ENCODE data around the gene SFXN3.

SFXN3 gene

GRCh38 chr10:101000127-101000914, 30.7 kb upstream of the SFXN3 start:
- no peak for DNase-seq (ENCODE audit: low read depth in 1 of 2, low spot score in 1 of 2)

- DNase-seq (ENCODE audit: low read depth in 1 of 2, low spot score in 1 of 2), result no peak
Observed at GRCh38 chr10:101000915-101001658, 29.9 kb upstream of the SFXN3 start.

DNA sequence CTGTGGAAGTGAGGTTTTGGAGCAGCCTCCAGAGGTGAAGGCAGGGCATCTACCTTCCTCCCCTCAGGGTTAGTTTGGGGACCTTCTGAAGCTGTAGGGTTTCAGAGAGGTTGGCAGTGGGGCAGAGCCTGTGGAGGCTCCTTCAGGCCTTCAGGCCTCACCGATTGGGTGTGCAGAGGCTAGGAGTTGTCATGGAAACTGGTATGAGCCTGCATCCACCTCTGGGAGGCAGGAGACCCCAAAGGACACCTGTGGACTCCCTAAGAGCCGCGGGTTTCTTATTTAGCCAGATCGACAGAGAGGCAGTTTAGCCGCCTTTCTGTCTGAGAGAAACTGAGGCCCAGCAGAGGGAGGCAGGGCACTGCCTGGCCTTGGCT, 29.4 kb upstream of the SFXN3 start:
- DNase-seq (ENCODE audit: low read depth in 1 of 2, low spot score in 1 of 2), result no peak

DNA sequence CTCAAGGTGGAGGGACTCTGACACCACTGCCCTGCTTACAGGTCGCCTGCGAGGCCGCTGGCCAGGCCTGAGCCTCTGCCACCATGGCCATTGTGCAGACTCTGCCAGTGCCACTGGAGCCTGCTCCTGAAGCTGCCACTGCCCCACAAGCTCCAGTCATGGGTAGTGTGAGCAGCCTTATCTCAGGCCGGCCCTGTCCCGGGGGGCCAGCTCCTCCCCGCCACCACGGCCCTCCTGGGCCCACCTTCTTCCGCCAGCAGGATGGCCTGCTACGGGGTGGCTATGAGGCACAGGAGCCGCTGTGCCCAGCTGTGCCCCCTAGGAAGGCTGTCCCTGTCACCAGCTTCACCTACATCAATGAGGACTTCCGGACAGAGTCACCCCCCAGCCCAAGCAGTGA, 28.6 kb upstream of the SFXN3 start:
- no peak for DNase-seq (ENCODE audit: low read depth in 1 of 2, low spot score in 1 of 2)

GRCh38 chr10:101003639-101004206, 27.3 kb upstream of the SFXN3 start:
- no peak for DNase-seq (ENCODE audit: low read depth in 1 of 2, low spot score in 1 of 2)

DNA sequence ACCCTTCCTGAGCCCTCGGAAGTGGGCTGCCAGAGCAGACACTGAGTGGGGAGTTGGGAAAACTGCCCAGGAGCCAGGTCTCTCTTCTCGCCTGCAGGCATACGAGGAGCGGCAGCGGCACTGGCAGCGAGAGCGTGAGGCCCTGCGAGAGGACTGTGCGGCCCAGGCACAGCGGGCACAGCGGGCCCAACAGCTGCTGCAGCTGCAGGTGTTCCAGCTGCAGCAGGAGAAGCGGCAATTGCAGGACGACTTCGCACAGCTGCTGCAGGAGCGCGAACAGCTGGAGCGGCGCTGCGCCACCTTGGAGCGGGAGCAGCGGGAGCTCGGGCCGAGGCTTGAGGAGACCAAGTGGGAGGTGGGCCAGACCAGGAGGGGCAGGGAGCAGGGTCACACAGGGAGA, 25.7 kb upstream of the SFXN3 start:
- no peak for DNase-seq (ENCODE audit: low read depth in 1 of 2, low spot score in 1 of 2)

DNA sequence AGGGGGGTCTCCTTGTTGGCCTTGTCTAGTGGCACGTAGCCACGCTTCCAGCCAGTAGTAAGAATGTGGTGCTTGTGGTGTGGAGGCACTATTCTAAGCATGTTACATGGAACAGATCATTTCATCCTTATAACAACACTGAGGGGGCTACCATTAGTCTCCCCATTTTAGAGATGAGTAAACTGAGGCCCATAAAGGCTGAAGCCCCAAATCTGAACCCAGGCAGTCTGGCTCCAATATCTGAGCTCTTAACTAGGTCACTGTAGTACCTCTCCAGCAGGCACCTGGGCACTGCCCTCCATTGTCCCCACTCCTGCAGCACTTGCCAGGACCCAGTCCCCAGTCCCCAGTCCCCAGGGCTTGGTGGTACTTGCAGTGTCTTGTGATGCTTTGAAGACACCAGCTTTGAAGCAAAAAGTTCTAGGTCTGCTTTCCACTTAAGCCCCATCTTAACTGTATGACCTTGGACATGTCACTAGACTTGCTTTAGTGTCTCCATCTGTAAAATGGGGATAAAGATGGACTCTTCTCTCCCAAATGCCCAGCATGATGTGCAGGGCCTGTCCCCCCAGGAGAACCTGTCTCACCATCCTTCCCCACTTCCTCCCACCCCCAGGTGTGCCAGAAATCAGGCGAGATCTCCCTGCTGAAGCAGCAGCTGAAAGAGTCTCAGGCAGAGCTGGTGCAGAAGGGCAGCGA, 25.0 kb upstream of the SFXN3 start:
- no peak for DNase-seq (ENCODE audit: low read depth in 1 of 2, low spot score in 1 of 2)

- DNase-seq (ENCODE audit: low read depth in 1 of 2, low spot score in 1 of 2), result no peak
Observed at GRCh38 chr10:101006593-101007098, 24.4 kb upstream of the SFXN3 start.

GRCh38 chr10:101007099-101007711, 23.8 kb upstream of the SFXN3 start:
- no peak for DNase-seq (ENCODE audit: low read depth in 1 of 2, low spot score in 1 of 2)

DNA sequence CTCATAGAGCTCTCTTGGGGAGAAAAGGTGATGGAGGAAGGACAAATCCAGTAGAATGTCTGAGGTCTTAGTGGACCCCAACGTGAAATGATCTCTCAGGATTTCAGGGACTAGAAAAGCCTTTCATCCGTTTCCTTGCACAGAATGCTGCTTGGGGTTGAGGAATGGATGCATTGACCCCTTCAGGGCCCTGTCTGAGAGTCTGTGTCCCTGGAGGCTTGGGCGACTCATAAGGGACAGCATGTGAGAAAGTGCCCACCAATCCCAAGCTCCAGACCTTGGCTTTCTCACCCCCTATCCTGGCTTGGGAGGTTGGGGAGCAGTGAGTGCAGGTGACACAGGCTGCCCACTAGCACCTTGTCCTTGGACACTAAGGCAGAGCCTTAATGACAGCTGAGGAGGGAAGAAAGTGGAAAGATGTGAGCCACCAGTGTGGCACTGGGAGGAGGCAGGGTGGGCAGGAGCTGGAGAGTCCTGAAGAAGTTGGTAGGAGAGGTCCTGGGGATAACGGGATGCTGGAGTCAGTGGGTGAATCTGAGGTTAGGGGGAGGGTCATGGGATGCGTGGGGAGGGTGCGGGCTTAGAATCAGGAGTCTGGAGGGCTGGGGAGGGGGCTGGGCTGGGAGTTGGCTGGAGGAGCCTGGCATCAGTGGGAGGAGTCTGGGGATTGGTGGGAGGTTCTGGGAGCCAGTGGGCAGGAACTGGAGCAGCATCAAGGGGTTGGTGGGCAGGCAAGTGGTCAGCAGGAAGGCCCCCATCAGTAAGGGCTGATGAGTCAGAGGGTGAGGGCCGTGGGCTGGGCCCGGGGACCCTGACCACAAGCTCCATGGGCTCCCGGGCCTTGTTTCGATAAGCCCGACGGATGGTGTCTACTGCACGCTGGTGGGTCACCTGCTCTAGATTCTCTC, 22.9 kb upstream of the SFXN3 start:
- DNase-seq (ENCODE audit: low read depth in 1 of 2, low spot score in 1 of 2), result no peak

- no peak for DNase-seq (ENCODE audit: low read depth in 1 of 2, low spot score in 1 of 2)
Observed at GRCh38 chr10:101008823-101009423, 22.1 kb upstream of the SFXN3 start.

- no peak for DNase-seq (ENCODE audit: low read depth in 1 of 2, low spot score in 1 of 2)
Observed at GRCh38 chr10:101010329-101010728, 20.7 kb upstream of the SFXN3 start.

DNA sequence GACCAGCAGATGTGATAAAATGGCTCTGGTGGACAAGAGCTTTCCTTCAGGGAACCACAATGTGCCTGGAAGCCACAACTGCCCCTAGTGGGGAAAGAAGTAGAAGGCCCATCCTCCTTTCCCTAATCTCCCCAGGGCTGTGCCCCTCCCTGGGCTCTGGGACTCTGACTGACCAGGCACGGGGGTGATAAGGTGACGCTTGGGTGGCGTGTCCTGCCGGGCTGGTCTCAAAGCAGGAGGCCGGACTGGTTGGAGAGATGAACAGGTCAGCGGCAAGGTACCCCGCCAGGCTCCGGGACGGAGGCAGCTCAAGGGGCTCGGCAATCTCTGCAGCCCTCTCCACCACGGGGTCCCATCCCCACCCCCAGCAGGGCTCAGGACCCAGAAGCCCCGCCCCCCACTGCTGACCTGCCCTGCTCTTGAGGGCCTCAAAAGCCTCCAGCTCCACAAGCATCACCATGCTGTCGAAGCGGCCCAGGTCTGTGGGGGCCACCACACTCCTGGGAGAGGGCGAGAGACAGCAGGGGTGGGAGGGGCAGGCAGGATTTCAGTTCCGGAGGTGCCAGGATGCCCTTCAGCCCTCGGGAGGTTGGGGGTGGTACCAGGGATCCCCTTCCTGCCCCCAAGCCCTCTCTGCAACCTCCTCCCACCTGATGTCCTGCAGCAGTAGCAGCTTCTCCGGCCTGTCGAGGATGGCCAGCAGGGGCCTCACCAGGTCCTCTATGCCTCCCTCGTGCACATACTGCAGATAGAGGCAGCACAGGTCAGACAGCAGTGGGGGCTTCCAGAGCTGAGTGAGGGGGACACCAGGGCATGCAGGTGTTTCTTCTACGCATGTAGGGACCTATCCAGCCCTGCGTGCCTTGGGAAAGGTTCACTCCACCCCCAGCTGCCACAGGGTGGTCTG, 19.3 kb upstream of the SFXN3 start:
- no peak for DNase-seq (ENCODE audit: low read depth in 1 of 2, low spot score in 1 of 2)

DNA sequence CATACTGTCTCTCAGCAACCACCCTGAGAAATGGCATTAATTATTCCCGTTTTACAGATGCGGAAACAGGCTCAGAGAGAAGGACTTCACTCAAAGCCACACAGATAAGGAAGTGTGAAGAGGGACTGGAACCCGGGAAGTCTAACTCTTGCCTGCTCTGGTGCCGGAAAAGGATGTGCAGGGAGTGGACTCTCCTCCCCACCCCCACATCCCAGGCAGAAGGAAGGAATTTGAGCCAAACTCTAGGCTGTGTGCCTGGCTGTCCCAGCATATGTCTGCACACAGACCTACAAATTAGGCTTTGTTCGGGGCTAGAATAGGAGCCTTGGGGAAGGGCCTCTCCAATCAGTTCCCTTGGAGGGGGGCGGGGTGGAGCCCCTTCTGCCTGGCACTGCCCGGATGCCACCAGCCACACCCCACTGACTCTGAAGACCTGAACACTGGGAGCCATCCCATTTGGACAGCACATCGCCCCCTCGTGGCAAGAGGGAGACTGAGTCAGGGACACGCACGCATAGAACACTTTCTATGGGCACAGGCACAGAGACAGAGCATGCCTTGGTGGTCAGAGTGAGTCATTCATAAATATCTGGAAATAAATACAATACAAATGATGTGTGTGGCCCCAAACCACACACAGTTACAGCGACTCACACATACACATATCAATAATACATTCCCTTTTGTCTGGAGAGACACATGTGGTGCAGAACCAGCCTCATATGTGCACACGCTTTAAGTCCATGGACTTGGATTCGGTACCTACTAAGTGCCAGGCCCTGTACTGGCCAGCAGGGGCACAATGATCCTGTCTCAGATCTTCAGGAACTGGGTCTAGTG, 18.3 kb upstream of the SFXN3 start:
- DNase-seq (ENCODE audit: low read depth in 1 of 2, low spot score in 1 of 2), result peak; percentile 63 to 66

DNA sequence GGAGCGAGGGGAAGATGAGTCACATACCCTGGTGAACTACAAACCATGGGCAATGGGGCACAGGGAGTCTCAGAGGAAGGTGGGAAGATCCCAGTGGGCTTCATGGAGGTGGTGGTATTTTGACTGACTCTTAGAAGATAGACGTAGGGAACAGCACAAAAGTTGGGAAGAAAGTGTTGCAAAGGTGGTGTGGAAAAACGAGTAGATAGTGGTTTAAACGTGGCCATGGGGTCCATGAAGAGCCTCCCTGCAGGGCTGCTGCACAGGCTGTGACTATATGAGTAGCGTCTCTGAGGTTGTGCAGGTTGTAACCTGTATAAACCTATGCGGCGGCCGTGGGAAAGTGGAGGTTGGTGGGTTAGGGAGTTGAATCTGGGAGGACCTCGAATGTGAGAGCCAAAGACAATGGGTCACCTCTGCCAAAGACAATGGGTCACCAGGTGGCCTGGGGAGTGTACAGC, 17.6 kb upstream of the SFXN3 start:
- DNase-seq (ENCODE audit: low read depth in 1 of 2, low spot score in 1 of 2), result no peak

GRCh38 chr10:101014230-101014884, 16.7 kb upstream of the SFXN3 start:
- peak; percentile 42 to 68 for DNase-seq (ENCODE audit: low read depth in 1 of 2, low spot score in 1 of 2)

- DNase-seq (ENCODE audit: low read depth in 1 of 2, low spot score in 1 of 2), result no peak
Observed at GRCh38 chr10:101014966-101015581, 16.0 kb upstream of the SFXN3 start.

Measured in activated T-helper 1 cell treated with anti-CD3 and anti-CD28 coated beads, Interleukin-2, amount 50 U/mL, for 16 hours (primary cell).